ENCODE results near the gene MS4A18.

Gene MS4A18

GRCh38 chr11:60769273-60769672 is 44.8 kb downstream of the MS4A18 start:
- DNase-seq, result no peak

GRCh38 chr11:60769811-60770210 is 45.3 kb downstream of the MS4A18 start:
- DNase-seq, result no peak

DNA sequence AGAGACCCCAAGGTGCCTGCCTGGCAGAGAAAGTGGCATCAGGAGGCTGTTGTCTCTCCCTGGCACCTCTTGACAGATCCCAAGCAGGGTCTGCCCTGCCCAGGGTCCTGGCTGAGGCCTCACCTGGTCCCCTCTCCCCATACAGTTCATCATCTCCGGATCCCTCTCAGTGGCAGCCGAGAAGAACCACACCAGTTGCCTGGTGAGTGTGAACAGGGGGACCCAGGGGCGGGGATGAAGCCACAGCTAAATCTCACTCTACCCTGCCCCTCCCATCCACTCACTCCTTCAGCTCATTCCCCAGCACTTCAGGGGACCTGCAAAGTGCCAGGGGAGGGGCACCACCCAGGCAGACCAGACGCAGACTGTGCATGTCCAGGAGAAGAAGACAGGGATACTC is 46.6 kb downstream of the MS4A18 start:
- DNase-seq, result no peak

DNA sequence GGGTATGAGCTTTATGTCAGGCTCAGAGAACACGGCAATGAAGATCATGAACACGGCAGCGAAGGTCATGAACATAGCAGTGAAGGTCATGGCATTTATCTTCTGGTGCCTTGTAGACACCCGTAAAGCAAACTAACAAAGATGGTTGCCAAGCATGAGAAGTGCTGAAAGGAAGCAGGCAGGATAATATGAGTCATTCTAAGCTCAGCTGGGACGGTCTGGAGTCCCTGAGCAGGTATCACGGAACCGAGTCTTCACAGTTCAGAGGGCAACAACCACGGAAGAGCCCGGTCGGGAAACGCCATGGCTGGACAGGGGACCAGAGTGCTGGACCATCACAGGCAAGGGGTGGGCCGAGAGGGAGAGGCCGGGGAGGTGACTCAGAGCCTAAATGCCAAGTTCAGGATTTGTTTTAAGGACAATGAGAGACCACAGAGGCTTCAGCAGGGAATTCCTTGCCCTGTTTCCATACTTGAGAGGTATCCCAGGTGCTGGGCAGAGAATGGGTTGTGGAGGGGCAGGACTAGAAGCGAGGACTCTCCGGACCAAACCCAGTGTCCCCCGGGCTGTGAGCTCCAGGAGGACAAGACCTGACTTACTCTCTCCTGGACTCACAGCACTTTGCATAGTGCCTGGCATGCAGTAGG is 47.5 kb downstream of the MS4A18 start:
- DNase-seq, result no peak

GRCh38 chr11:60772666-60773065 is 48.1 kb downstream of the MS4A18 start:
- DNase-seq, result no peak

- DNase-seq, result no peak
These were observed 50.2 kb downstream of the MS4A18 start for GRCh38 chr11:60774726-60775125.

DNA sequence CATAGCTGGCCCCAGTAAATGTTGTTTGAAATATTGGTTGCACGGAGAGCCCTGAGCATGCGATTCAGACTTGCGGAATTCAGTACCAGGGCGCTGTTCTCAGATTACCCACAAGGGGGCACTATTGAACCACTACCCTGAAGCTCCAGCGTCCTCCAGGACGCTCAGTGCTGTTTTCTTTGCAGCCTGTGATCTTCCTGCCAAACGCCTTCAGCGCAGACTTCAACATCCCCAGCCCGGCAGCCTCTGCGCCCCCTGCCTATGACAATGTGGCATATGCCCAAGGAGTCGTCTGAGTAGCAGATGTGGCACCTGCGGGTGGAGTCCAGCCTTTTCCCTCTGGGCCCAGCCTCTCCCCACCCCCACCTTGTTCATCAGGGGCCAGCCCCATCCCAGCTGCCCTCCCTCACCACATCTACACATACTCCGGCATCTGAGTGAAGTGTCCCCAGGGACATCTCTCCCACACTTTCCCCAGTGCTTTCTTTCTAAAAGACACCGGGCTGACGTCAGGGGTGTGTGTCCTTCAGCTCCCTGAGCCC is 51.0 kb downstream of the MS4A18 start:
- peak; percentile 66 for DNase-seq

DNA sequence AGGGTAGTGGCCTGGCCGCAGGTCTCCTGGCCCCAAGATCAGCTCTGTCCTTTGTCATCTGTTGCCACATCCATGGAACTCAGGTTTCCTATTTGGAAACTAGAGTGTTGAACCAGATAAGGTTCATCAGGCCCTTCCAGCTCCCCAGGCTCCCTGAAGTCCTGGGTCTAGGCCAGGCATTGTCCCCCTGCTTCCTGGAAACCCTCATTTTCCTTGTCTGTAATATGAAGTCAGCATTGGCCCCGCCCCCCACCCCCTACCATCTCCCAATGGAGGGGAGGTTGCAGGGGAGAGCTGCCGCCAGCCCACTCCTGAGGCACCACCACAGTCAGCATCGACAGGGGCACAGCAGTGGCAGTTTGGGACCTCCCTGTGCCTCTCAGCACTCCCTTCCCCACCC is 51.6 kb downstream of the MS4A18 start:
- DNase-seq, result no peak

- DNase-seq, result no peak
These were observed 52.6 kb downstream of the MS4A18 start for GRCh38 chr11:60777106-60777505.

- no peak for DNase-seq
These were observed 53.1 kb downstream of the MS4A18 start for GRCh38 chr11:60777572-60777971.

- no peak for DNase-seq
These were observed 55.5 kb downstream of the MS4A18 start for GRCh38 chr11:60780065-60780464.

- DNase-seq, result no peak
These were observed 56.3 kb downstream of the MS4A18 start for GRCh38 chr11:60780774-60781173.

DNA sequence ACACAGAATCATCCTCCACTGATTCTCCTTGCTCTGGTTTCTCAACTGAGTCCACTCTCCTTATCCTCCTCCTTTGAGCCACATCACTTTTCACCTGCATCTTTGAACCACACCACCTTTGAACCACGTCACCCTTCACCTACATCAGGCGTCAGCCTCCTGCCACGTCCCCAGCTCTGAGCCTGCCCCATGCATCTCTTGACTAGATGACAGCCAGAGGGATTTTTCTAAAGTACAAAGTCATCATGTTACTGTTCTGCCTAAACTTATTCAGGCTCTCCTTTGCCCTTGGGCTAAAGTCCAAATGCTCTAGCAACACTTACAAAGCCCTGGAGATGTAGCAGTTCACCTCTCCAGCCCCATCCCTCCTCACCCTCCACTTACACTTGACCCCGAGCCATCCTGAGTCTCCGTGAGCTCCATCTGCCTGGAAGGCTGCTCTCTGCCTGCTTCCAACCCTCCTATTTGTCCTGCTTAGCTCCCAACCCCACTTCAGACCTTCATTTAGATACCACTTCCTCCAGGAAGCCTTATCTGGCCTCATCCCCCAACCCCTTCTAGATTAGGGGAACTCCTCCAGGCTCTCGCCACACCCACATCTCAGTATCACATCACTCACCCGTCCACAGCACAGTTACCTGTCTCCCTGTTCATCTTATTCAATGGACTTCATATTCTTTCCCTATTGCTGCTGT is 56.9 kb downstream of the MS4A18 start:
- DNase-seq, result no peak

GRCh38 chr11:60781981-60782316 is 57.4 kb downstream of the MS4A18 start:
- DNase-seq, result no peak

- DNase-seq, result no peak
These were observed 58.0 kb downstream of the MS4A18 start for GRCh38 chr11:60782393-60783140.

DNA sequence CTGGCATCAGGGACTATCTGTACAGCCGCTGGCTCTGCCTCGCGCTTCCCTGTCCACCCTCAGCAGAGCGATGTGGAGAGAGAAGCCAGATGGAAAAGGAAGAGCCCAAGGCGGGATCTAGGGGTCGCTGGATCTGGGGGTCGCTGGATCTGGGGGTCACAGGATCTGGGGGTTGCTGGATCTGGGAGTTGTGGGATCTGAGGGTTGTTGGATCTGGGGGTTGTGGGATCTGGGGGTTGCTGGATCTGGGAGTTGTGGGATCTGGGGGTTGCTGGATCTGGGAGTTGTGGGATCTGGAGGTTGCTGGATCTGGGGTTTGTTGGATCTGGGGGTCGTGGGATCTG is 58.6 kb downstream of the MS4A18 start:
- no peak for DNase-seq

DNA sequence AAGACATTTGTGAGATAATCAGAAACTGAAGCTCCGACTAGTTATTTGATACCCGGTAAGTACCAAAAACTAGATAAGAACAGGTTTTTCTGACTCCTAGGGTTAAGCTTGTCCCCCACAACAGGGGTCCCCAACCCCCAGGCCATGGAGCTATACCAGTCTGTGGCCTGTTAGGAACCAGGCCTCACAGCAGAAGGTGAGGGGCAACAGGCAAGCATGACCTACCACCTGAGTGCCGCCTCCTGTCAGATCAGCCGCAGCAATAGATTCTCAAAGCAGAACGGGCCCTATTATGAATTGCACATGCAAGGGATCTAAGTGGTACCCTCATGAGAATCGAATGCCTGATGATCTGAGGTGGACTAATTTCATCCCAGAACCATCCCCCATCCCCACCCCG is 59.4 kb downstream of the MS4A18 start:
- DNase-seq, result no peak

GRCh38 chr11:60785136-60785535 is 60.6 kb downstream of the MS4A18 start, which contains the start of gene MS4A10:
Gene MS4A10 (plus strand): TSS chr11:60785333. CDS start chr11:60790336, 5,003 bp downstream.
- DNase-seq, result no peak

GRCh38 chr11:60785806-60786361 is 61.4 kb downstream of the MS4A18 start:
- no peak for DNase-seq

- DNase-seq, result no peak
These were observed 62.5 kb downstream of the MS4A18 start for GRCh38 chr11:60786811-60787567.

DNA sequence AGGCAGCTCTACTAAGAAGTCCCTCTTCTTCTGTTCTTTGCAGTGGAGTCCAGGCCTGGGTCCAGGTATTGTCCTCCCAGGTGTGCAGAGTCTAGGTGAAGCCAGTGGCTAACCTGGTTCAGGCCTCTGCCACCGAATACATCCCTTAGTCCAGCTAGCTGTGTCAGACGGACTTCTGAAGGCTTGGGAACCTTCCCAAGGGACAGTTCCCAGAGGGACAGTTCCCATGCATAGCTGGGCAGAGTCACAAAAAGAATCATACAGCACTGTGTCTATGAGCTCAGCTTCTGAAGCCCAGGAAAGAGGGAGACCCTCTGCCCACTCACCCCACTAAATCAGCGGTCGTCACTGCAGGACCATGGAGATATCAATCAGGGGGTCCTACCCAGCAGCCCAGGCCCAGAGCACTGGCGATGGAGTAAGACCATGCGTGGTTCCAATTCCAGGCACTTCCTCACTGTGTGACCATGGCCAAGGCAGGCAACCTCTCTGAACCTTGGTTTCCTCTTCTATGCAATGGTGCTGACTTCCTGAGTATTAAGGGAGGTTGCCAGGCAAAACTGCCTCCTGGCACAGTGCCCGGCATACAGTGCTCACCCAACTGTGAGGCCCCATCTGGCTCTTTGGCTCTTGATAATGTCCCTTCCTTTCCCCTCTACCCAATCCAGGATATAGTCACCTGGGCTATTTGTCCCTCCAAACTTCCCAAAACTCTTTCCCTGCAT is 64.0 kb downstream of the MS4A18 start:
- no peak for DNase-seq

- DNase-seq, result no peak
These were observed 66.2 kb downstream of the MS4A18 start for GRCh38 chr11:60790726-60791125.
